Measurements from ENCODE around the gene KRTAP3-3.

KRTAP3-3 gene

DNA sequence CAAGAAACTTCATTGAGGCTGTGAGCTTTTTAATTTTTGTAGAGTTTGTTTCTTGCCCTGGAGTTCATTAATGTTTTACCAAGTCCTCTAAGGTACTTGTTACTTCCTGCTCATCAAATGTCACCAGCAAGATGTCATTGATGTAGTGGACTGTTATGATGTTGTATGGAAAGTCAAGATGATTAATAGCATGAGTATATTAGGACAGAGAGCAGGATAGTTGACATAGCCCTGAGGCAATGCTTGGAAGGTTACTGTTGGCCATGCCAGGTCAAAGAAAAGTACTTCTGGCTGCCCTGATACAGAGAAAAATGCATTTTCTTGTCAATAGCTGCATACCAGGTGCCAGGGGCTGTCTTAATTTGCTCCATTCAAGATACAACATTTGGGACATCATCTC is 26.4 kb upstream of the KRTAP3-3 start:
- TF ChIP-seq, protein P1, sequence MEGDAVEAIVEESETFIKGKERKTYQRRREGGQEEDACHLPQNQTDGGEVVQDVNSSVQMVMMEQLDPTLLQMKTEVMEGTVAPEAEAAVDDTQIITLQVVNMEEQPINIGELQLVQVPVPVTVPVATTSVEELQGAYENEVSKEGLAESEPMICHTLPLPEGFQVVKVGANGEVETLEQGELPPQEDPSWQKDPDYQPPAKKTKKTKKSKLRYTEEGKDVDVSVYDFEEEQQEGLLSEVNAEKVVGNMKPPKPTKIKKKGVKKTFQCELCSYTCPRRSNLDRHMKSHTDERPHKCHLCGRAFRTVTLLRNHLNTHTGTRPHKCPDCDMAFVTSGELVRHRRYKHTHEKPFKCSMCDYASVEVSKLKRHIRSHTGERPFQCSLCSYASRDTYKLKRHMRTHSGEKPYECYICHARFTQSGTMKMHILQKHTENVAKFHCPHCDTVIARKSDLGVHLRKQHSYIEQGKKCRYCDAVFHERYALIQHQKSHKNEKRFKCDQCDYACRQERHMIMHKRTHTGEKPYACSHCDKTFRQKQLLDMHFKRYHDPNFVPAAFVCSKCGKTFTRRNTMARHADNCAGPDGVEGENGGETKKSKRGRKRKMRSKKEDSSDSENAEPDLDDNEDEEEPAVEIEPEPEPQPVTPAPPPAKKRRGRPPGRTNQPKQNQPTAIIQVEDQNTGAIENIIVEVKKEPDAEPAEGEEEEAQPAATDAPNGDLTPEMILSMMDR (IDR thresholded peaks at IDR 0.05; ENCODE audit: borderline replicate concordance, extremely low read depth, low read length, poor library complexity, severe bottlenecking): no peak
- TF ChIP-seq EZH2 (IDR thresholded peaks at IDR 0.05; ENCODE audit: borderline replicate concordance, low read depth, low read length, severe bottlenecking): no peak
- Histone ChIP-seq H3K27ac (ENCODE audit: low read length) (no peak overlapping the region), H3K4me3 (ENCODE audit: low read depth in 1 of 2, low read length in 2 of 2) (no peak overlapping the region), H3K4me1 (ENCODE audit: insufficient read depth, low read length) (no peaks in the 10 kb centered on the region), H3K79me2 (ENCODE audit: insufficient read depth, low read length) (no peaks in the 10 kb centered on the region), H3K9ac (ENCODE audit: low read depth, low read length) (no peak overlapping the region), H3K36me3 (ENCODE audit: insufficient read depth, low read length) (no peaks in the 10 kb centered on the region), H4K20me1 (ENCODE audit: insufficient read depth, low read length) (no peaks in the 10 kb centered on the region), H3K4me2 (ENCODE audit: insufficient read depth, low read length) (no peak overlapping the region), H3K9me3 (ENCODE audit: insufficient read depth, low read length, severe bottlenecking) (no peaks in the 10 kb centered on the region), H2AFZ (ENCODE audit: low read depth, low read length) (no peak overlapping the region), H3K27me3 (ENCODE audit: insufficient read depth, low read length, poor library complexity) (peaks cover 10% of the 10 kb centered on the region)
- ATAC-seq (ENCODE audit: insufficient read depth, low read depth) (no peak), DNase-seq (no peak)

DNA sequence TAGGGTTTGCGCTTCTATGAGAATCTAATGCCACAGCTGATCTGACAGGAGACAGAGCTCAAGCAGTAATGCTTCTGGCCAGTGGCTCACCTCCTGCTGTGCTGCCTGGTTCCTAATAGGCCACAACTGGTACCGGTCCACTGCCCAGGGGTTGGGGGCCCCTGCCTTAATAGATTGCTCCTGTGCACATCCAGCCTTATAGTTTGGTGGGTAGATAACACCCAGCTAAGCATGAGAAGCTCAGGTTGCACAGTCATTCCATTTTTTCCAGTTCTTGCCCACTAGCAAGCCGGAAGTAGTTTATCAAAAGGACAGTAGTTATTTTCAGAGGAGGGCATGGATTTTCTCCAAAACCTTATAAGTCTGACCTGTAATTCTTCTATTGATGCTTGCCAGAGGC is 25.5 kb upstream of the KRTAP3-3 start:
- no peak overlapping the region for H3K27ac ChIP-seq (ENCODE audit: low read length)
- no peak for TF ChIP-seq EZH2 (IDR thresholded peaks at IDR 0.05; ENCODE audit: borderline replicate concordance, low read depth, low read length, severe bottlenecking)
- TF ChIP-seq, protein P1 (IDR thresholded peaks at IDR 0.05; ENCODE audit: borderline replicate concordance, extremely low read depth, low read length, poor library complexity, severe bottlenecking): no peak
- no peak overlapping the region for H3K4me2 ChIP-seq (ENCODE audit: insufficient read depth, low read length)
- H3K36me3 ChIP-seq (ENCODE audit: insufficient read depth, low read length): no peaks in the 10 kb centered on the region
- H2AFZ ChIP-seq (ENCODE audit: low read depth, low read length): no peak overlapping the region
- no peak overlapping the region for H3K9ac ChIP-seq (ENCODE audit: low read depth, low read length)
- no peak for DNase-seq
- no peak overlapping the region for H3K4me3 ChIP-seq (ENCODE audit: low read depth in 1 of 2, low read length in 2 of 2)
- H3K4me1 ChIP-seq (ENCODE audit: insufficient read depth, low read length): no peaks in the 10 kb centered on the region
- no peaks in the 10 kb centered on the region for H3K79me2 ChIP-seq (ENCODE audit: insufficient read depth, low read length)
- no peaks in the 10 kb centered on the region for H3K9me3 ChIP-seq (ENCODE audit: insufficient read depth, low read length, severe bottlenecking)
- H3K27me3 ChIP-seq (ENCODE audit: insufficient read depth, low read length, poor library complexity): peaks cover 10% of the 10 kb centered on the region
- no peaks in the 10 kb centered on the region for H4K20me1 ChIP-seq (ENCODE audit: insufficient read depth, low read length)
- ATAC-seq (ENCODE audit: insufficient read depth, low read depth): no peak

DNA sequence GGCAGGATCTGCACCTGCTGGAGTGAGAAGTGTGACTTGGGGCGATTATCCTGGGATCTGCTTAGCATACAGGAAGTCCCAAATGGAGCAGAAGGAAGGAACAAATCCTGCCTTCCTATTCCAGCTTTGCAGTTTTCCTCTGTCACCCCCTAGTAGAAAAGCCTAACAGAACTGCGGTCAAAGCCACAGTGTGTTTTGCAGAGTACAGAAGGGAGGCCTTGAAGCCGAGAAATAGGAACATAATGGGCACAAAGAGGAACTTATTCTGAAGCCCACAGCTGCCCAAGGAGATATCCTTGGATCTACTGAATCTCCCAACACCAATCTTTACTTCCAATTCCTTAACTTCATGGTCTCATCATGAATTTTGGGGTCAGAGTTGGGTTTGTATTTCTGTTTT is 24.6 kb upstream of the KRTAP3-3 start:
- TF ChIP-seq EZH2 (IDR thresholded peaks at IDR 0.05; ENCODE audit: borderline replicate concordance, low read depth, low read length, severe bottlenecking): no peak
- TF ChIP-seq, protein P1 (IDR thresholded peaks at IDR 0.05; ENCODE audit: borderline replicate concordance, extremely low read depth, low read length, poor library complexity, severe bottlenecking): no peak
- no peaks in the 10 kb centered on the region for H3K36me3 ChIP-seq (ENCODE audit: insufficient read depth, low read length)
- H3K4me3 ChIP-seq (ENCODE audit: low read depth in 1 of 2, low read length in 2 of 2): no peak overlapping the region
- H3K4me1 ChIP-seq (ENCODE audit: insufficient read depth, low read length): no peaks in the 10 kb centered on the region
- DNase-seq: no peak
- peaks cover 10% of the 10 kb centered on the region for H3K27me3 ChIP-seq (ENCODE audit: insufficient read depth, low read length, poor library complexity)
- no peaks in the 10 kb centered on the region for H3K9me3 ChIP-seq (ENCODE audit: insufficient read depth, low read length, severe bottlenecking)
- no peak for ATAC-seq (ENCODE audit: insufficient read depth, low read depth)
- no peak overlapping the region for H3K4me2 ChIP-seq (ENCODE audit: insufficient read depth, low read length)
- no peak overlapping the region for H3K27ac ChIP-seq (ENCODE audit: low read length)
- no peaks in the 10 kb centered on the region for H4K20me1 ChIP-seq (ENCODE audit: insufficient read depth, low read length)
- H2AFZ ChIP-seq (ENCODE audit: low read depth, low read length): no peak overlapping the region
- no peak overlapping the region for H3K9ac ChIP-seq (ENCODE audit: low read depth, low read length)
- no peaks in the 10 kb centered on the region for H3K79me2 ChIP-seq (ENCODE audit: insufficient read depth, low read length)
